GM19455 (cell line): ENCODE measurements around the gene LAT.

ENCODE experiments used
- ATAC-seq: cut with Tn5 transposase; IDR thresholded peaks from one replicate; pipeline ENCODE4 v1.9.1; 2021; ENCODE audit not compliant: unreplicated experiment

LAT gene

GRCh38 chr16:29007730-29008593 lies 23.1 kb downstream of the LAT start:
- ATAC-seq, result no peak

GRCh38 chr16:29009050-29009837 lies 24.4 kb downstream of the LAT start:
- no peak for ATAC-seq

GRCh38 chr16:29009838-29010166 lies 24.9 kb downstream of the LAT start:
- no peak for ATAC-seq

GRCh38 chr16:29011112-29011511 lies 26.3 kb downstream of the LAT start:
- no peak for ATAC-seq

- ATAC-seq, result no peak
Measured at GRCh38 chr16:29011851-29012250, 27.0 kb downstream of the LAT start.

GRCh38 chr16:29012913-29013553 lies 28.2 kb downstream of the LAT start:
- ATAC-seq, result no peak

GRCh38 chr16:29014561-29015069 lies 29.8 kb downstream of the LAT start:
- ATAC-seq, result no peak

GRCh38 chr16:29022196-29022595 lies 37.3 kb downstream of the LAT start:
- no peak for ATAC-seq

- no peak for ATAC-seq
Measured at GRCh38 chr16:29023279-29024277, 38.7 kb downstream of the LAT start.

- ATAC-seq, result no peak
Measured at GRCh38 chr16:29024278-29024677, 39.4 kb downstream of the LAT start.

- ATAC-seq, result no peak
Measured at GRCh38 chr16:29025218-29025617, 40.4 kb downstream of the LAT start.

- no peak for ATAC-seq
Measured at GRCh38 chr16:29025735-29026134, 40.9 kb downstream of the LAT start.

GRCh38 chr16:29028457-29029167 lies 43.8 kb downstream of the LAT start:
- ATAC-seq, result no peak

GRCh38 chr16:29029168-29029994 lies 44.5 kb downstream of the LAT start:
- ATAC-seq, result no peak

GRCh38 chr16:29030086-29030840 lies 45.4 kb downstream of the LAT start:
- no peak for ATAC-seq
